Measurements from ENCODE around the gene SKIL.

Gene SKIL

DNA sequence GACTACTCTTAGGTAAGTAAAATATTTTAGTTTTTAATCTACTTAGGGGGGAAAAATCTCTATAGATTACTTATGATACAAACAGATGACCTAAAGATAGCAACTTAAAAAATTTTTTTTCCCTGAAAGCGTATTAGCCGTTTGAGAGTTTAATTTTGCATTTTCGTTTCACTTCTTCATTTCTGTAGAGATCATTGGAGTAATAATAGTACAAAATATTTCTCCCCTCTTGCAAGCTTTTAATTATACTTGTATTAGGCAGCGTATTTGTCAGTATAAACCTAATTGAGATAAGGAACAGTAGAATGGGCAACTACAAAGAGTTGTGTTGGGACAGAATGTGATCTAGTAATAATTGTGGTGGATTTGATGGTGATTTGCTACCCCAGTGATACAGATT is 10.3 kb downstream of the SKIL start:
- H3K27ac ChIP-seq (replicated peaks): no peak overlapping the region
- no peaks in the 10 kb centered on the region for H3K27me3 ChIP-seq (ENCODE audit: insufficient read depth, poor library complexity, severe bottlenecking)
- H3K4me3 ChIP-seq (replicated peaks; ENCODE audit: insufficient read depth, low read length): no peak overlapping the region
- no peak for DNase-seq (ENCODE audit: low read depth in 1 of 2, low spot score in 1 of 2)
- TF ChIP-seq GABPA (IDR thresholded peaks at IDR 0.05; ENCODE audit: low read depth) (no peak), SPI1 (IDR thresholded peaks at IDR 0.05; ENCODE audit: borderline replicate concordance, low read depth) (no peak), POLR2AphosphoS5 (IDR thresholded peaks at IDR 0.05; ENCODE audit: low read depth) (no peak)
- TF ChIP-seq, protein P1, sequence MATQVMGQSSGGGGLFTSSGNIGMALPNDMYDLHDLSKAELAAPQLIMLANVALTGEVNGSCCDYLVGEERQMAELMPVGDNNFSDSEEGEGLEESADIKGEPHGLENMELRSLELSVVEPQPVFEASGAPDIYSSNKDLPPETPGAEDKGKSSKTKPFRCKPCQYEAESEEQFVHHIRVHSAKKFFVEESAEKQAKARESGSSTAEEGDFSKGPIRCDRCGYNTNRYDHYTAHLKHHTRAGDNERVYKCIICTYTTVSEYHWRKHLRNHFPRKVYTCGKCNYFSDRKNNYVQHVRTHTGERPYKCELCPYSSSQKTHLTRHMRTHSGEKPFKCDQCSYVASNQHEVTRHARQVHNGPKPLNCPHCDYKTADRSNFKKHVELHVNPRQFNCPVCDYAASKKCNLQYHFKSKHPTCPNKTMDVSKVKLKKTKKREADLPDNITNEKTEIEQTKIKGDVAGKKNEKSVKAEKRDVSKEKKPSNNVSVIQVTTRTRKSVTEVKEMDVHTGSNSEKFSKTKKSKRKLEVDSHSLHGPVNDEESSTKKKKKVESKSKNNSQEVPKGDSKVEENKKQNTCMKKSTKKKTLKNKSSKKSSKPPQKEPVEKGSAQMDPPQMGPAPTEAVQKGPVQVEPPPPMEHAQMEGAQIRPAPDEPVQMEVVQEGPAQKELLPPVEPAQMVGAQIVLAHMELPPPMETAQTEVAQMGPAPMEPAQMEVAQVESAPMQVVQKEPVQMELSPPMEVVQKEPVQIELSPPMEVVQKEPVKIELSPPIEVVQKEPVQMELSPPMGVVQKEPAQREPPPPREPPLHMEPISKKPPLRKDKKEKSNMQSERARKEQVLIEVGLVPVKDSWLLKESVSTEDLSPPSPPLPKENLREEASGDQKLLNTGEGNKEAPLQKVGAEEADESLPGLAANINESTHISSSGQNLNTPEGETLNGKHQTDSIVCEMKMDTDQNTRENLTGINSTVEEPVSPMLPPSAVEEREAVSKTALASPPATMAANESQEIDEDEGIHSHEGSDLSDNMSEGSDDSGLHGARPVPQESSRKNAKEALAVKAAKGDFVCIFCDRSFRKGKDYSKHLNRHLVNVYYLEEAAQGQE (IDR thresholded peaks at IDR 0.05; ENCODE audit: insufficient replicate concordance, low read depth): no peak
- TF ChIP-seq, protein P2, sequence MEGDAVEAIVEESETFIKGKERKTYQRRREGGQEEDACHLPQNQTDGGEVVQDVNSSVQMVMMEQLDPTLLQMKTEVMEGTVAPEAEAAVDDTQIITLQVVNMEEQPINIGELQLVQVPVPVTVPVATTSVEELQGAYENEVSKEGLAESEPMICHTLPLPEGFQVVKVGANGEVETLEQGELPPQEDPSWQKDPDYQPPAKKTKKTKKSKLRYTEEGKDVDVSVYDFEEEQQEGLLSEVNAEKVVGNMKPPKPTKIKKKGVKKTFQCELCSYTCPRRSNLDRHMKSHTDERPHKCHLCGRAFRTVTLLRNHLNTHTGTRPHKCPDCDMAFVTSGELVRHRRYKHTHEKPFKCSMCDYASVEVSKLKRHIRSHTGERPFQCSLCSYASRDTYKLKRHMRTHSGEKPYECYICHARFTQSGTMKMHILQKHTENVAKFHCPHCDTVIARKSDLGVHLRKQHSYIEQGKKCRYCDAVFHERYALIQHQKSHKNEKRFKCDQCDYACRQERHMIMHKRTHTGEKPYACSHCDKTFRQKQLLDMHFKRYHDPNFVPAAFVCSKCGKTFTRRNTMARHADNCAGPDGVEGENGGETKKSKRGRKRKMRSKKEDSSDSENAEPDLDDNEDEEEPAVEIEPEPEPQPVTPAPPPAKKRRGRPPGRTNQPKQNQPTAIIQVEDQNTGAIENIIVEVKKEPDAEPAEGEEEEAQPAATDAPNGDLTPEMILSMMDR (IDR thresholded peaks at IDR 0.05; ENCODE audit: insufficient read depth, low read length): no peak

DNA sequence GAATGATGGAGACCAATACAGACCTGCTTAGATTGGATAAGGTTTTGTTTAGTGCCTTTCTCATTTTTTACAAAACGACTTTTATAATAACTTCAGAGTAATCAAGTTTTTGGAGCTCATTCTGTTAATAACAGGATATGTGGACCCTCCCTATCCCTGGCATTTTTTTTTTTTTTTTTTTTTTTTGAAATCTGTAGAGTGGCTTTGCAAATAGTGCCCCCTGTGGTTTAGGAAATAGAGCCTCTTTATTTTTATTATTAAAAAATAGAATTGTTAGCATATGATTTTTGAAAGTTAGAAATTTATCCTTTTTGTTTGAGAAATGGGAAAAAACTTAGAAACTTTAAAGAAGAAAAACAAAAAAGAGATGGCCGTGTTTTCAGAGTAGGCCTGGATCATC is 11.4 kb downstream of the SKIL start:
- no peaks in the 10 kb centered on the region for H3K27me3 ChIP-seq (ENCODE audit: insufficient read depth, poor library complexity, severe bottlenecking)
- H3K4me3 ChIP-seq (replicated peaks; ENCODE audit: insufficient read depth, low read length): no peak overlapping the region
- no peak overlapping the region for H3K27ac ChIP-seq (replicated peaks)
- no peak for DNase-seq (ENCODE audit: low read depth in 1 of 2, low spot score in 1 of 2)
- no peak for TF ChIP-seq POLR2AphosphoS5 (IDR thresholded peaks at IDR 0.05; ENCODE audit: low read depth)
- TF ChIP-seq, protein P1 (IDR thresholded peaks at IDR 0.05; ENCODE audit: insufficient replicate concordance, low read depth): no peak
- TF ChIP-seq, protein P2 (IDR thresholded peaks at IDR 0.05; ENCODE audit: insufficient read depth, low read length): no peak
- TF ChIP-seq SPI1 (IDR thresholded peaks at IDR 0.05; ENCODE audit: borderline replicate concordance, low read depth): no peak
- TF ChIP-seq GABPA (IDR thresholded peaks at IDR 0.05; ENCODE audit: low read depth): no peak

DNA sequence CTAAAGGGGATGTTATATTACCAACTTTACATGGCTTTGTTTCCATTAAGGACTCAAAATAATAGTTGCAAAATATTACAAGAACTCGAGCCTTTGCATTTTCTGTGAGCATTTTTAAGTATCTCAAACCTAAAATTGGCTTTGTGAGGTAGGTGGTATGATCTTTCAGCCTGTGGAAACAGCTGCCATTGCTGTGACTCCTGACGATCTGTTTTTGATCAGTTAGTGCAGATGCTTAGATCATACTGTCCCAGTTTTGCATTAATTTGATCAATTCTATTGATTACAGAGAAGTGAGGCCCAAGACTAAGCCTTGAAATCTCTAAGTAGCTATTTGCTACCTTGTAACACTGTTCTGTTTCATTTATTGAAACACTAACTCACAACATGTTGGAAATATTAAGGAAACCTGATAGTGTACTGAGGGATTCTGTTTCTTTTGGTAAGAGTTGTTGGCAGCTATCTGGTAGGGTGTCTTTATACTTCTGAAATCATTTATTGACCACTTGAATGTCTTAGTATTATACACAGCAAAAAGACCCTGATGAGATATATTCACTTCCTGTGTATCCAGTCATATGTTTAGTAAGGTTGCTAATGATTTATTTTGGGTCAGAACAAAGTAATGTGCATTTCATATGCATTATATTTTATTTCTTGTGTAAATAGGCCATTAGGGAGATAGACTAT is 14.8 kb downstream of the SKIL start:
- Histone ChIP-seq H3K27ac (replicated peaks) (no peak overlapping the region), H3K27me3 (ENCODE audit: insufficient read depth, poor library complexity, severe bottlenecking) (no peaks in the 10 kb centered on the region), H3K4me3 (replicated peaks; ENCODE audit: insufficient read depth, low read length) (no peak overlapping the region)
- no peak for TF ChIP-seq POLR2AphosphoS5 (IDR thresholded peaks at IDR 0.05; ENCODE audit: low read depth)
- TF ChIP-seq, protein P1 (IDR thresholded peaks at IDR 0.05; ENCODE audit: insufficient replicate concordance, low read depth): no peak
- DNase-seq (ENCODE audit: low read depth in 1 of 2, low spot score in 1 of 2): no peak

Data from HL-60 (cell line).